A673 (cell line): ENCODE data around the gene PACSIN2. TPM values are rescaled to one million over a fixed set of nuclear protein-coding genes. Genes with fewer than 3 reads are reported as not detected.

Experiments
- BruUV-seq: library from RNA; stranded (reverse); fragments of 400-500 nt; replicated peaks from 2 replicates; lab custom pipeline; 2021; lab: Mats Ljungman, UMichigan
- CTCF ChIA-PET: fragments of 300-600 bp; sonication (Branson Sonifier 250); formaldehyde crosslinking; loops from one replicate; lab custom pipeline; 2022; ENCODE audit warnings: antibody characterized with exemption; lab: Charles Lee
- POLR2A ChIA-PET: fragments of 300-600 bp; sonication (Branson Sonifier 250); formaldehyde crosslinking; loops from one replicate; lab custom pipeline; 2022; ENCODE audit warnings: antibody characterized with exemption; ENCODE audit not compliant: low non-redundant PET; lab: Charles Lee
- DNase-seq: peaks from one replicate; pipeline ENCODE4 v3.0.0-alpha.2; 2015; ENCODE audit warnings: low spot score
- H3K27ac ChIP-seq: fragments of 200-600 bp; sonication (generic); 2 replicates; pipeline ENCODE4 v1.5.1; 2016; ENCODE audit warnings: mixed run types, low read depth, mild to moderate bottlenecking, mixed read lengths, antibody characterized with exemption, low read length; ENCODE audit not compliant: poor library complexity, severe bottlenecking
- H3K27me3 ChIP-seq: fragments of 200-600 bp; sonication (generic); replicated peaks from 2 replicates; pipeline ENCODE4 v1.6.1; 2017; ENCODE audit warnings: mixed run types, low read depth, mild to moderate bottlenecking, mixed read lengths, antibody characterized with exemption, low read length; ENCODE audit not compliant: insufficient read depth, poor library complexity
- H3K36me3 ChIP-seq: fragments of 200-600 bp; sonication (generic); 2 replicates; pipeline ENCODE4 v1.6.1; 2016; ENCODE audit warnings: mixed run types, mild to moderate bottlenecking, mixed read lengths, antibody characterized with exemption, low read length; ENCODE audit not compliant: insufficient read depth, poor library complexity, severe bottlenecking
- H3K4me1 ChIP-seq: fragments of 200-600 bp; sonication (generic); 2 replicates; pipeline ENCODE4 v1.6.1; 2017; ENCODE audit warnings: mixed run types, mild to moderate bottlenecking, mixed read lengths, antibody characterized with exemption, low read length; ENCODE audit not compliant: insufficient read depth, poor library complexity, severe bottlenecking
- H3K4me3 ChIP-seq: fragments of 200-600 bp; sonication (generic); 2 replicates; pipeline ENCODE4 v1.5.1; 2016; ENCODE audit warnings: low read depth, mixed run types, mild to moderate bottlenecking, mixed read lengths, low read length; ENCODE audit not compliant: poor library complexity, severe bottlenecking
- H3K9me3 ChIP-seq: fragments of 200-600 bp; sonication (generic); 2 replicates; pipeline ENCODE4 v1.6.1; 2016; ENCODE audit warnings: mixed run types, low read depth, mild to moderate bottlenecking, mixed read lengths, antibody characterized with exemption, low read length; ENCODE audit not compliant: poor library complexity, severe bottlenecking
- CTCF ChIP-seq: fragments of 300-800, 200-600 bp; sonication (generic); conservative IDR thresholded peaks from 2 replicates; pipeline ENCODE4 v1.5.1; 2017; ENCODE audit warnings: low read depth, mild to moderate bottlenecking, antibody characterized with exemption, low read length, moderate library complexity, mixed read lengths
- EZH2 ChIP-seq: fragments of 200-600 bp; sonication (generic); IDR thresholded peaks from 2 replicates; pipeline ENCODE4 v1.6.1; 2017; ENCODE audit warnings: borderline replicate concordance, low read depth, mild to moderate bottlenecking, mixed read lengths, antibody characterized with exemption, low read length; ENCODE audit not compliant: poor library complexity, severe bottlenecking
- intact Hi-C: fragments of 100-400 bp; cut with micrococcal nuclease; formaldehyde crosslinking; loops from one replicate; pipeline ENCODE4 v1.10.0; 2022; ENCODE audit not compliant: unreplicated experiment
- total RNA-seq: library from RNA; stranded (reverse); gene quantifications from 2 replicates; pipeline ENCODE4 v1.2.3, GENCODE V29; 2021

The PACSIN2 gene
- total RNA-seq, 1 experiment from 2014 or later: 51.8 TPM

GRCh38 chr22:42969348-42969975 is 45.5 kb downstream of the PACSIN2 start:
- Histone ChIP-seq H3K27ac (no peak overlapping the region), H3K4me1 (peaks cover 20% of the 10 kb centered on the region), H3K4me3 (no peak overlapping the region), H3K27me3 (no peaks in the 10 kb centered on the region), H3K36me3 (no peaks in the 10 kb centered on the region), H3K9me3 (no peaks in the 10 kb centered on the region)
- no peak for DNase-seq
- POLR2A ChIA-PET: no interaction called here
- CTCF ChIA-PET: no interaction called here
- TF ChIP-seq EZH2: no peak
- no TSS peak for BruUV-seq
- intact Hi-C loops: no loop called here

- no peak overlapping the region for H3K4me3 ChIP-seq
- peaks cover 27% of the 10 kb centered on the region for H3K4me1 ChIP-seq
- no peak overlapping the region for H3K27ac ChIP-seq
- TF ChIP-seq EZH2: no peak
- no peak for TF ChIP-seq CTCF
- no peaks in the 10 kb centered on the region for H3K36me3 ChIP-seq
- DNase-seq: no peak
- no peaks in the 10 kb centered on the region for H3K27me3 ChIP-seq
- H3K9me3 ChIP-seq: no peaks in the 10 kb centered on the region
- POLR2A ChIA-PET: no interaction called here
- BruUV-seq: no TSS peak
- CTCF ChIA-PET: no interaction called here
- intact Hi-C loops: no loop called here
Measured at GRCh38 chr22:42967933-42968332, 47.0 kb downstream of the PACSIN2 start.

- ChIA-PET CTCF (interaction anchor here (0.6 kb wide), 1 partner anchor 883 kb away, joined by 6 read pairs; no protein-coding TSS in a partner anchor), POLR2A (no interaction called here)
- Histone ChIP-seq H3K4me1 (peaks cover 32% of the 10 kb centered on the region), H3K27ac (no peak overlapping the region), H3K9me3 (no peaks in the 10 kb centered on the region), H3K4me3 (no peak overlapping the region), H3K36me3 (no peaks in the 10 kb centered on the region), H3K27me3 (no peaks in the 10 kb centered on the region)
- no peak for DNase-seq
- BruUV-seq: no TSS peak
- TF ChIP-seq EZH2 (no peak), CTCF (no peak)
- intact Hi-C loops: no loop called here
Measured at GRCh38 chr22:42967005-42967404, 47.9 kb downstream of the PACSIN2 start.

GRCh38 chr22:42966497-42966896 is 48.5 kb downstream of the PACSIN2 start:
- BruUV-seq: no TSS peak
- POLR2A ChIA-PET: no interaction called here

More at GRCh38 chr22:42966497-42966896, 48.5 kb downstream of the PACSIN2 start:
- H3K27ac ChIP-seq: no peak overlapping the region
- CTCF ChIA-PET: interaction anchor here (0.6 to 0.7 kb wide), 2 partner anchors 56 to 883 kb away, joined by 3 read pairs; no protein-coding TSS in a partner anchor
- no peak overlapping the region for H3K4me3 ChIP-seq
- peak; percentile 47 for DNase-seq
- peaks cover 37% of the 10 kb centered on the region for H3K4me1 ChIP-seq
- no peaks in the 10 kb centered on the region for H3K36me3 ChIP-seq
- no peaks in the 10 kb centered on the region for H3K27me3 ChIP-seq
- H3K9me3 ChIP-seq: no peaks in the 10 kb centered on the region
- TF ChIP-seq CTCF (no peak), EZH2 (no peak)
- intact Hi-C loops: no loop called here
